ENCODE data around the gene COA8. TPM values are rescaled to one million over a fixed set of nuclear protein-coding genes. Genes with fewer than 3 reads are reported as not detected.
A peak's percentile ranks its signal among the peaks of the same experiment; 100 is the strongest.

The COA8 gene
- total and polyA plus RNA-seq, 10 of the 15 experiments (the other 5 are each of a cell fraction or from before 2014, with no cell fraction given), result 6.1 to 69.5 (median 25.8) TPM

GRCh38 chr14:103628221-103628683, 65.5 kb downstream of the COA8 start (continued):
- TF ChIP-seq EED (IDR thresholded peaks at IDR 0.05; ENCODE audit: low read depth), result peak; percentile 7; the same call in 1 of the 2 replicates
- no peak for TF ChIP-seq NFYB (IDR thresholded peaks at IDR 0.05; ENCODE audit: insufficient read depth, low read depth, low read length)
- peak; percentile 94 for TF ChIP-seq BACH1 (IDR thresholded peaks at IDR 0.05; ENCODE audit: borderline replicate concordance)
- TF ChIP-seq TCF3 (IDR thresholded peaks at IDR 0.05; ENCODE audit: borderline replicate concordance, insufficient read depth, low read depth, low read length), result no peak
- TF ChIP-seq NFIC (IDR thresholded peaks at IDR 0.05; ENCODE audit: low read depth, low read length), result no peak
- no peak for TF ChIP-seq IKZF1 (conservative IDR thresholded peaks at IDR 0.05)
- TF ChIP-seq POLR2A (IDR thresholded peaks at IDR 0.05; ENCODE audit: low read depth, low read length), result peak; percentile 75
- peak; percentile 22; the same call in 1 of the 2 replicates for TF ChIP-seq NR2C1 (IDR thresholded peaks at IDR 0.05)
- TF ChIP-seq HDGF (IDR thresholded peaks at IDR 0.05), result peak; percentile 56; the same call in 1 of the 2 replicates
- TF ChIP-seq ZNF592 (IDR thresholded peaks at IDR 0.05), result no peak
- TF ChIP-seq PML (IDR thresholded peaks at IDR 0.05; ENCODE audit: low read length), result no peak
- TF ChIP-seq, protein P1, sequence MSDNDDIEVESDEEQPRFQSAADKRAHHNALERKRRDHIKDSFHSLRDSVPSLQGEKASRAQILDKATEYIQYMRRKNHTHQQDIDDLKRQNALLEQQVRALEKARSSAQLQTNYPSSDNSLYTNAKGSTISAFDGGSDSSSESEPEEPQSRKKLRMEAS (IDR thresholded peaks at IDR 0.05; ENCODE audit: low read depth, low read length), result no peak
- TF ChIP-seq RBBP5 (conservative IDR thresholded peaks at IDR 0.05), result no peak
- no peak for TF ChIP-seq CREM (IDR thresholded peaks at IDR 0.05; ENCODE audit: low read depth)
- TF ChIP-seq CBX3 (IDR thresholded peaks at IDR 0.05; ENCODE audit: borderline replicate concordance, low read depth), result no peak
- TF ChIP-seq ESRRA (IDR thresholded peaks at IDR 0.05; ENCODE audit: low read length), result no peak
- no peak for TF ChIP-seq RAD21 (IDR thresholded peaks at IDR 0.05; ENCODE audit: insufficient read depth, low read depth, low read length)
- TF ChIP-seq, protein P2, sequence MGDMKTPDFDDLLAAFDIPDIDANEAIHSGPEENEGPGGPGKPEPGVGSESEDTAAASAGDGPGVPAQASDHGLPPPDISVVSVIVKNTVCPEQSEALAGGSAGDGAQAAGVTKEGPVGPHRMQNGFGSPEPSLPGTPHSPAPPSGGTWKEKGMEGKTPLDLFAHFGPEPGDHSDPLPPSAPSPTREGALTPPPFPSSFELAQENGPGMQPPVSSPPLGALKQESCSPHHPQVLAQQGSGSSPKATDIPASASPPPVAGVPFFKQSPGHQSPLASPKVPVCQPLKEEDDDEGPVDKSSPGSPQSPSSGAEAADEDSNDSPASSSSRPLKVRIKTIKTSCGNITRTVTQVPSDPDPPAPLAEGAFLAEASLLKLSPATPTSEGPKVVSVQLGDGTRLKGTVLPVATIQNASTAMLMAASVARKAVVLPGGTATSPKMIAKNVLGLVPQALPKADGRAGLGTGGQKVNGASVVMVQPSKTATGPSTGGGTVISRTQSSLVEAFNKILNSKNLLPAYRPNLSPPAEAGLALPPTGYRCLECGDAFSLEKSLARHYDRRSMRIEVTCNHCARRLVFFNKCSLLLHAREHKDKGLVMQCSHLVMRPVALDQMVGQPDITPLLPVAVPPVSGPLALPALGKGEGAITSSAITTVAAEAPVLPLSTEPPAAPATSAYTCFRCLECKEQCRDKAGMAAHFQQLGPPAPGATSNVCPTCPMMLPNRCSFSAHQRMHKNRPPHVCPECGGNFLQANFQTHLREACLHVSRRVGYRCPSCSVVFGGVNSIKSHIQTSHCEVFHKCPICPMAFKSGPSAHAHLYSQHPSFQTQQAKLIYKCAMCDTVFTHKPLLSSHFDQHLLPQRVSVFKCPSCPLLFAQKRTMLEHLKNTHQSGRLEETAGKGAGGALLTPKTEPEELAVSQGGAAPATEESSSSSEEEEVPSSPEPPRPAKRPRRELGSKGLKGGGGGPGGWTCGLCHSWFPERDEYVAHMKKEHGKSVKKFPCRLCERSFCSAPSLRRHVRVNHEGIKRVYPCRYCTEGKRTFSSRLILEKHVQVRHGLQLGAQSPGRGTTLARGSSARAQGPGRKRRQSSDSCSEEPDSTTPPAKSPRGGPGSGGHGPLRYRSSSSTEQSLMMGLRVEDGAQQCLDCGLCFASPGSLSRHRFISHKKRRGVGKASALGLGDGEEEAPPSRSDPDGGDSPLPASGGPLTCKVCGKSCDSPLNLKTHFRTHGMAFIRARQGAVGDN (IDR thresholded peaks at IDR 0.05), result peak; percentile 61
- TF ChIP-seq BCL3 (IDR thresholded peaks at IDR 0.05; ENCODE audit: borderline replicate concordance, insufficient read depth, low read depth, low read length, poor library complexity, severe bottlenecking), result no peak
- peak; percentile 64; the same call in 1 of the 2 replicates for TF ChIP-seq PAX5 (IDR thresholded peaks at IDR 0.05; ENCODE audit: borderline replicate concordance, low read depth, low read length)
- TF ChIP-seq HSF1 (IDR thresholded peaks at IDR 0.05; ENCODE audit: low read depth, low read length), result no peak
